ENCODE data around the gene MAK.
"Not testable (repeated sequence)": the region's sequence is repeated elsewhere in the genome, so short reads cannot be mapped to it uniquely, and the experiment has no call there.

MAK gene

GRCh38 chr6:10837995-10838793, at the start of gene MAK:
TSS of gene MAK (minus strand) at chr6:10838539. CDS start at chr6:10830648, 7,891 bp downstream.
- DNase-seq, result peak; percentile 67 to 73

GRCh38 chr6:10886691-10887502, 48.6 kb upstream of the MAK start, which contains the start of gene SYCP2L:
TSS of gene SYCP2L (plus strand) at chr6:10887052. CDS start at chr6:10887127, 75 bp downstream.
- no peak for DNase-seq

- DNase-seq, result not testable (repeated sequence)
These were observed 48.0 kb upstream of the MAK start for GRCh38 chr6:10886365-10886690.

GRCh38 chr6:10884245-10884972, 46.1 kb upstream of the MAK start:
- no peak for DNase-seq

GRCh38 chr6:10883312-10884244, 45.2 kb upstream of the MAK start:
- no peak for DNase-seq

- no peak for DNase-seq
These were observed 44.4 kb upstream of the MAK start for GRCh38 chr6:10882657-10883171.

GRCh38 chr6:10882253-10882630, 43.9 kb upstream of the MAK start:
- DNase-seq, result not testable (repeated sequence)

- DNase-seq, result no peak
These were observed 42.0 kb upstream of the MAK start for GRCh38 chr6:10880366-10880765.

GRCh38 chr6:10877871-10878270, 39.5 kb upstream of the MAK start:
- DNase-seq, result no peak

- DNase-seq, result no peak
These were observed 38.7 kb upstream of the MAK start for GRCh38 chr6:10877012-10877411.

- DNase-seq, result no peak
These were observed 36.7 kb upstream of the MAK start for GRCh38 chr6:10875026-10875425.

- no peak for DNase-seq
These were observed 35.9 kb upstream of the MAK start for GRCh38 chr6:10874207-10874606.

GRCh38 chr6:10873374-10873773, 35.0 kb upstream of the MAK start:
- DNase-seq, result no peak

GRCh38 chr6:10867952-10868351, 29.6 kb upstream of the MAK start:
- DNase-seq, result no peak

- not testable (repeated sequence) for DNase-seq
These were observed 28.4 kb upstream of the MAK start for GRCh38 chr6:10866709-10867108.

GRCh38 chr6:10863031-10863430, 24.7 kb upstream of the MAK start:
- DNase-seq, result not testable (repeated sequence)

- peak; percentile 0 to 13 for DNase-seq
These were observed 24.0 kb upstream of the MAK start for GRCh38 chr6:10862361-10862760.

- no peak for DNase-seq
These were observed 22.7 kb upstream of the MAK start for GRCh38 chr6:10861086-10861485.

GRCh38 chr6:10857259-10857658, 18.9 kb upstream of the MAK start:
- no peak for DNase-seq

GRCh38 chr6:10854922-10855632, 16.7 kb upstream of the MAK start:
- no peak for DNase-seq

- peak; percentile 46 to 48 for DNase-seq
These were observed 15.5 kb upstream of the MAK start for GRCh38 chr6:10853849-10854300.
